HEK293 (cell line): ENCODE results near the gene IP6K3.
A peak's percentile ranks its signal among the peaks of the same experiment; 100 is the strongest.

Experiments used
- BCL11A ChIP-seq: fragments of 450-650 bp; formaldehyde crosslinking; IDR thresholded peaks from 2 replicates; pipeline ENCODE4 v1.5.1; 2016; ENCODE audit warnings: low read depth, missing biosample characterization, missing genetic modification characterization
- CTCF ChIP-seq: fragments of 450-650 bp; formaldehyde crosslinking; IDR thresholded peaks from 2 replicates; pipeline ENCODE4 v1.5.1; 2016; ENCODE audit warnings: missing biosample characterization, missing genetic modification characterization
- GLI4 ChIP-seq: fragments of 450-650 bp; formaldehyde crosslinking; IDR thresholded peaks from 2 replicates; pipeline ENCODE4 v1.5.1; 2016; ENCODE audit warnings: missing biosample characterization, missing genetic modification characterization
- GLIS1 ChIP-seq: fragments of 450-650 bp; formaldehyde crosslinking; IDR thresholded peaks from 2 replicates; pipeline ENCODE4 v1.5.1; 2016; ENCODE audit warnings: missing biosample characterization, missing genetic modification characterization
- KLF16 ChIP-seq: fragments of 450-650 bp; formaldehyde crosslinking; IDR thresholded peaks from 2 replicates; pipeline ENCODE4 v1.5.1; 2017; ENCODE audit warnings: missing biosample characterization, missing genetic modification characterization
- KLF8 ChIP-seq: fragments of 450-650 bp; formaldehyde crosslinking; IDR thresholded peaks from 2 replicates; pipeline ENCODE4 v1.5.1; 2016; ENCODE audit warnings: missing biosample characterization, missing genetic modification characterization
- KLF9 ChIP-seq: fragments of 450-650 bp; formaldehyde crosslinking; IDR thresholded peaks from 2 replicates; pipeline ENCODE4 v1.5.1; 2016; ENCODE audit warnings: missing biosample characterization, missing genetic modification characterization, low read depth
- MZF1 ChIP-seq: fragments of 450-650 bp; formaldehyde crosslinking; IDR thresholded peaks from 2 replicates; pipeline ENCODE4 v1.5.1; 2017; ENCODE audit warnings: missing biosample characterization, missing genetic modification characterization, borderline replicate concordance
- SP2 ChIP-seq: fragments of 450-650 bp; formaldehyde crosslinking; IDR thresholded peaks from 2 replicates; pipeline ENCODE4 v1.5.1; 2016; ENCODE audit warnings: missing biosample characterization, missing genetic modification characterization
- SP3 ChIP-seq: fragments of 450-650 bp; formaldehyde crosslinking; IDR thresholded peaks from 2 replicates; pipeline ENCODE4 v1.5.1; 2016; ENCODE audit warnings: missing biosample characterization, missing genetic modification characterization
- SP7 ChIP-seq: fragments of 450-650 bp; formaldehyde crosslinking; IDR thresholded peaks from 2 replicates; pipeline ENCODE4 v1.5.1; 2016; ENCODE audit warnings: missing biosample characterization, missing genetic modification characterization
- WT1 ChIP-seq: fragments of 450-650 bp; formaldehyde crosslinking; IDR thresholded peaks from 2 replicates; pipeline ENCODE4 v1.5.1; 2016; ENCODE audit warnings: missing biosample characterization, missing genetic modification characterization
- YY2 ChIP-seq: fragments of 450-650 bp; formaldehyde crosslinking; IDR thresholded peaks from 2 replicates; pipeline ENCODE4 v1.5.1; 2016; ENCODE audit warnings: missing biosample characterization, missing genetic modification characterization
- ZBTB1 ChIP-seq: fragments of 450-650 bp; formaldehyde crosslinking; IDR thresholded peaks from 2 replicates; pipeline ENCODE4 v1.5.1; 2016; ENCODE audit warnings: missing biosample characterization, missing genetic modification characterization
- ZNF2 ChIP-seq: fragments of 450-650 bp; formaldehyde crosslinking; IDR thresholded peaks from 2 replicates; pipeline ENCODE4 v1.5.1; 2016; ENCODE audit warnings: missing biosample characterization, missing genetic modification characterization
- ZNF324 ChIP-seq: fragments of 450-650 bp; formaldehyde crosslinking; IDR thresholded peaks from 2 replicates; pipeline ENCODE4 v1.5.1; 2016; ENCODE audit warnings: missing biosample characterization, missing genetic modification characterization
- ZNF514 ChIP-seq: fragments of 450-650 bp; formaldehyde crosslinking; IDR thresholded peaks from 2 replicates; pipeline ENCODE4 v1.5.1; 2016; ENCODE audit warnings: missing biosample characterization, missing genetic modification characterization
- ZNF610 ChIP-seq: fragments of 450-650 bp; formaldehyde crosslinking; IDR thresholded peaks from 2 replicates; pipeline ENCODE4 v1.5.1; 2016; ENCODE audit warnings: missing biosample characterization, missing genetic modification characterization, borderline replicate concordance
- ZNF660 ChIP-seq: fragments of 450-650 bp; IDR thresholded peaks from 2 replicates; pipeline ENCODE4 v1.5.1; 2018; ENCODE audit warnings: missing biosample characterization, mild to moderate bottlenecking, missing genetic modification characterization
- ZNF664 ChIP-seq: fragments of 450-650 bp; formaldehyde crosslinking; IDR thresholded peaks from 2 replicates; pipeline ENCODE4 v1.5.1; 2016; ENCODE audit warnings: missing biosample characterization, missing genetic modification characterization
- ZNF670 ChIP-seq: fragments of 450-650 bp; formaldehyde crosslinking; IDR thresholded peaks from 2 replicates; pipeline ENCODE4 v1.5.1; 2016; ENCODE audit warnings: missing biosample characterization, missing genetic modification characterization, low read depth
- ZNF747 ChIP-seq: fragments of 450-650 bp; formaldehyde crosslinking; IDR thresholded peaks from 2 replicates; pipeline ENCODE4 v1.5.1; 2016; ENCODE audit warnings: missing biosample characterization, missing genetic modification characterization
- ZNF837 ChIP-seq: fragments of 450-650 bp; formaldehyde crosslinking; IDR thresholded peaks from 2 replicates; pipeline ENCODE4 v1.5.1; 2016; ENCODE audit warnings: missing biosample characterization, missing genetic modification characterization
- ZSCAN16 ChIP-seq: fragments of 450-650 bp; formaldehyde crosslinking; IDR thresholded peaks from 2 replicates; pipeline ENCODE4 v1.5.1; 2016; ENCODE audit warnings: missing biosample characterization, missing genetic modification characterization
- ZSCAN5A ChIP-seq: fragments of 450-650 bp; formaldehyde crosslinking; IDR thresholded peaks from 2 replicates; pipeline ENCODE4 v1.5.1; 2016; ENCODE audit warnings: missing biosample characterization, missing genetic modification characterization
- TF ChIP-seq, protein P1 (sequence below): fragments of 450-650 bp; formaldehyde crosslinking; IDR thresholded peaks from 2 replicates; pipeline ENCODE4 v1.5.1; 2017; ENCODE audit warnings: missing biosample characterization, missing genetic modification characterization
- TF ChIP-seq, protein P2 (sequence below): fragments of 450-650 bp; formaldehyde crosslinking; IDR thresholded peaks from 2 replicates; pipeline ENCODE4 v1.5.1; 2016; ENCODE audit warnings: missing biosample characterization, missing genetic modification characterization
- TF ChIP-seq, protein P3 (sequence below): fragments of 450-650 bp; formaldehyde crosslinking; IDR thresholded peaks from 2 replicates; pipeline ENCODE4 v1.5.1; 2016; ENCODE audit warnings: missing biosample characterization, missing genetic modification characterization
- TF ChIP-seq, protein P4 (sequence below): fragments of 450-650 bp; formaldehyde crosslinking; IDR thresholded peaks from 2 replicates; pipeline ENCODE4 v1.5.1; 2016; ENCODE audit warnings: missing biosample characterization, missing genetic modification characterization

IP6K3 gene

GRCh38 chr6:33744001-33744848, 2.5 kb downstream of the IP6K3 start (continued):
- TF ChIP-seq, protein P1, sequence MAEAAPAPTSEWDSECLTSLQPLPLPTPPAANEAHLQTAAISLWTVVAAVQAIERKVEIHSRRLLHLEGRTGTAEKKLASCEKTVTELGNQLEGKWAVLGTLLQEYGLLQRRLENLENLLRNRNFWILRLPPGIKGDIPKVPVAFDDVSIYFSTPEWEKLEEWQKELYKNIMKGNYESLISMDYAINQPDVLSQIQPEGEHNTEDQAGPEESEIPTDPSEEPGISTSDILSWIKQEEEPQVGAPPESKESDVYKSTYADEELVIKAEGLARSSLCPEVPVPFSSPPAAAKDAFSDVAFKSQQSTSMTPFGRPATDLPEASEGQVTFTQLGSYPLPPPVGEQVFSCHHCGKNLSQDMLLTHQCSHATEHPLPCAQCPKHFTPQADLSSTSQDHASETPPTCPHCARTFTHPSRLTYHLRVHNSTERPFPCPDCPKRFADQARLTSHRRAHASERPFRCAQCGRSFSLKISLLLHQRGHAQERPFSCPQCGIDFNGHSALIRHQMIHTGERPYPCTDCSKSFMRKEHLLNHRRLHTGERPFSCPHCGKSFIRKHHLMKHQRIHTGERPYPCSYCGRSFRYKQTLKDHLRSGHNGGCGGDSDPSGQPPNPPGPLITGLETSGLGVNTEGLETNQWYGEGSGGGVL (tag by site-specific recombination): peak; percentile 64
- TF ChIP-seq ZNF324 (tag by site-specific recombination) (peak; percentile 71), KLF8 (tag by site-specific recombination) (peak; percentile 72), ZNF660 (tag by site-specific recombination) (peak; percentile 43; the same call in 1 of the 2 replicates), KLF9 (tag by site-specific recombination) (no peak), KLF16 (tag by site-specific recombination) (no peak), ZNF2 (tag by site-specific recombination) (0 out of 2 replicates have a peak, but pooled peaks have one; percentile 75), ZNF610 (tag by site-specific recombination) (no peak), SP7 (tag by site-specific recombination) (peak; percentile 20), ZSCAN5A (tag by site-specific recombination) (peak; percentile 40; the same call in 1 of the 2 replicates), ZNF664 (tag by site-specific recombination) (no peak), ZNF514 (no peak), ZNF747 (tag by site-specific recombination) (no peak), SP3 (tag by site-specific recombination) (no peak), SP2 (tag by site-specific recombination) (no peak), ZSCAN16 (tag by site-specific recombination) (no peak), ZNF670 (tag by site-specific recombination) (no peak), GLI4 (tag by site-specific recombination) (peak; percentile 54; the same call in 1 of the 2 replicates), CTCF (peak; percentile 98), GLIS1 (peak; percentile 37), ZNF837 (tag by site-specific recombination) (no peak), ZBTB1 (tag by site-specific recombination) (no peak), YY2 (peak; percentile 81), MZF1 (tag by site-specific recombination) (0 out of 2 replicates have a peak, but pooled peaks have one; percentile 58), BCL11A (tag by site-specific recombination) (peak; percentile 47; the same call in 1 of the 2 replicates), WT1 (tag by site-specific recombination) (peak; percentile 55)
- TF ChIP-seq, protein P2, sequence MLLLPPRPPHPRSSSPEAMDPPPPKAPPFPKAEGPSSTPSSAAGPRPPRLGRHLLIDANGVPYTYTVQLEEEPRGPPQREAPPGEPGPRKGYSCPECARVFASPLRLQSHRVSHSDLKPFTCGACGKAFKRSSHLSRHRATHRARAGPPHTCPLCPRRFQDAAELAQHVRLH (tag by site-specific recombination): no peak
- TF ChIP-seq, protein P3, sequence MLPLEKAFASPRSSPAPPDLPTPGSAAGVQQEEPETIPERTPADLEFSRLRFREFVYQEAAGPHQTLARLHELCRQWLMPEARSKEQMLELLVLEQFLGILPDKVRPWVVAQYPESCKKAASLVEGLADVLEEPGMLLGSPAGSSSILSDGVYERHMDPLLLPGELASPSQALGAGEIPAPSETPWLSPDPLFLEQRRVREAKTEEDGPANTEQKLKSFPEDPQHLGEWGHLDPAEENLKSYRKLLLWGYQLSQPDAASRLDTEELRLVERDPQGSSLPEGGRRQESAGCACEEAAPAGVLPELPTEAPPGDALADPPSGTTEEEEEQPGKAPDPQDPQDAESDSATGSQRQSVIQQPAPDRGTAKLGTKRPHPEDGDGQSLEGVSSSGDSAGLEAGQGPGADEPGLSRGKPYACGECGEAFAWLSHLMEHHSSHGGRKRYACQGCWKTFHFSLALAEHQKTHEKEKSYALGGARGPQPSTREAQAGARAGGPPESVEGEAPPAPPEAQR (tag by site-specific recombination): peak; percentile 55; the same call in 1 of the 2 replicates
- TF ChIP-seq, protein P4, sequence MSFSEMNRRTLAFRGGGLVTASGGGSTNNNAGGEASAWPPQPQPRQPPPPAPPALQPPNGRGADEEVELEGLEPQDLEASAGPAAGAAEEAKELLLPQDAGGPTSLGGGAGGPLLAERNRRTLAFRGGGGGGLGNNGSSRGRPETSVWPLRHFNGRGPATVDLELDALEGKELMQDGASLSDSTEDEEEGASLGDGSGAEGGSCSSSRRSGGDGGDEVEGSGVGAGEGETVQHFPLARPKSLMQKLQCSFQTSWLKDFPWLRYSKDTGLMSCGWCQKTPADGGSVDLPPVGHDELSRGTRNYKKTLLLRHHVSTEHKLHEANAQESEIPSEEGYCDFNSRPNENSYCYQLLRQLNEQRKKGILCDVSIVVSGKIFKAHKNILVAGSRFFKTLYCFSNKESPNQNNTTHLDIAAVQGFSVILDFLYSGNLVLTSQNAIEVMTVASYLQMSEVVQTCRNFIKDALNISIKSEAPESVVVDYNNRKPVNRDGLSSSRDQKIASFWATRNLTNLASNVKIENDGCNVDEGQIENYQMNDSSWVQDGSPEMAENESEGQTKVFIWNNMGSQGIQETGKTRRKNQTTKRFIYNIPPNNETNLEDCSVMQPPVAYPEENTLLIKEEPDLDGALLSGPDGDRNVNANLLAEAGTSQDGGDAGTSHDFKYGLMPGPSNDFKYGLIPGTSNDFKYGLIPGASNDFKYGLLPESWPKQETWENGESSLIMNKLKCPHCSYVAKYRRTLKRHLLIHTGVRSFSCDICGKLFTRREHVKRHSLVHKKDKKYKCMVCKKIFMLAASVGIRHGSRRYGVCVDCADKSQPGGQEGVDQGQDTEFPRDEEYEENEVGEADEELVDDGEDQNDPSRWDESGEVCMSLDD (tag by site-specific recombination): peak; percentile 83
